Kidney epithelial cell (primary cell): ENCODE data around the gene TESK2. TPM values are rescaled to one million over a fixed set of nuclear protein-coding genes. Genes with fewer than 3 reads are reported as not detected.

ENCODE experiments used
- DNase-seq: peaks from one replicate; pipeline ENCODE4 v3.0.0-alpha.2; 2010; ENCODE audit warnings: low read depth
- H3K27me3 ChIP-seq: 2 replicates; pipeline ENCODE4 v1.6.0; 2011; ENCODE audit warnings: low read length; ENCODE audit not compliant: control insufficient read depth, insufficient read depth
- H3K36me3 ChIP-seq: 2 replicates; pipeline ENCODE4 v1.5.1; 2011; ENCODE audit warnings: low read length; ENCODE audit not compliant: control insufficient read depth, insufficient read depth
- H3K4me3 ChIP-seq: 2 replicates; pipeline ENCODE4 v1.5.1; 2011; ENCODE audit warnings: low read depth, mild to moderate bottlenecking, control low read depth, low read length
- CTCF ChIP-seq: IDR thresholded peaks from 2 replicates; pipeline ENCODE4 v1.5.1; 2011; ENCODE audit warnings: mild to moderate bottlenecking, moderate library complexity, low read length, control low read depth, inconsistent platforms; ENCODE audit not compliant: insufficient read depth, poor library complexity, severe bottlenecking
- total RNA-seq: library from RNA; depleted of rRNA; stranded (reverse); fragments of >200 nt; gene quantifications from 2 replicates; pipeline ENCODE4 v1.2.3, GENCODE V29; 2015

TESK2 gene
- total RNA-seq, 1 donor from 2014 or later = 2.5 TPM

DNA sequence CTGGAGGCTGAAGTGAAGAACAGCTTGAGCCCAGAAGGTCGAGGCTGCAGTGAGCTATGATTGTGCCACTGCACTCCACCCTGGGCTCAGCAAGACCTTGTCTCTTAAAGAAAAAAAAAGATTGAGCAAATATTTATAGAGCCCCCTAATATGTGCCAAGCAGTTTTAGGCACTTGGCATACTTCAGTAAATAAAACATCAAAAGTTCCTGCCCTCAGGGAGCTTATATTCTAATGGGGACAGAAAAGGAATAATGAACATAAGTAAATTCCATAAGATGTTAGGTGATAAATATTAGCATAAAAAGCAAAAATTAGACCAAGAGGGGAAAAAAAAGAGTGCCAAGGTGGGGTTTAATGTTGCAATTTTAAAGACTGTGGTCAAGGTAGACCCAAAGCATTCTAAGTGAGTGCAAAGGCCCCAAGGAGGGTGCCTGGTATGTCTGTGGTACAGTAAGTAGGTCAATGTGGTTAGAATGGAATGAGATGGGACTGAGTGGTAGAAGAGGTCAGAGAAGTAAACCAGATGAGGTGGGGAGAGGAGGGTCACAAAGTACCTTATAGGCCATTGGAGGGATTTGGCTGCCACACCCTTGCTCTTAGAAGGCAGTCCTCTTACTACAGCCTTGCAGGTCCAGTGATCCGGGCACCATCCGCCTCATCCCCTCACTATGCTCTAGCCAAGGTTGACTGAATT lies 153.2 kb downstream of the TESK2 start:
- DNase-seq = no peak
- TF ChIP-seq CTCF = no peak
- Histone ChIP-seq H3K36me3 (peaks cover 3% of the 10 kb centered on the region), H3K27me3 (no peaks in the 10 kb centered on the region), H3K4me3 (no peak overlapping the region)

DNA sequence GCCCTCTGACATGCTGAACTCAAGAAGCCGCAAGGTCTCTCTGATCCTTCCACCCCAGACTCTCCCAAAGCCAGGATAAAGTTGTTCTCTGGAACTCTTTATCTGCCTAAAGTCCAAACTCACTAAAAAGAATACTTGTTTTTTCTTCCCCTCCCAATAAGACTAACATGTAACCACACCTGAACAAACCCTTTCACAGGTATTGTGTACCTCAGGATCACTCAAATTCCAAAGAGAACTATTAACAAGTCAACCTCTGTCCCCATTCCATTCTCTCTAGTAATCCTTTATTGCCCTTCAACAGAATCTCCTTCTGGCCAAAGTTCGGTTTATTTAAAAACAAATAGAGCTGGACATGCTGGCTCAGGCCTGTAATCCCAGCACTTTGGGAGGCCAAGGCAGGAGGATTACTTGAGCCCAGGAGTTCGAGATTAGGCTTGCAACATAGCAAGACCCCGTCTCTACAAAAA lies 155.1 kb downstream of the TESK2 start:
- Histone ChIP-seq H3K36me3 (no peaks in the 10 kb centered on the region), H3K27me3 (no peaks in the 10 kb centered on the region), H3K4me3 (no peak overlapping the region)
- no peak for DNase-seq
- TF ChIP-seq CTCF = no peak

DNA sequence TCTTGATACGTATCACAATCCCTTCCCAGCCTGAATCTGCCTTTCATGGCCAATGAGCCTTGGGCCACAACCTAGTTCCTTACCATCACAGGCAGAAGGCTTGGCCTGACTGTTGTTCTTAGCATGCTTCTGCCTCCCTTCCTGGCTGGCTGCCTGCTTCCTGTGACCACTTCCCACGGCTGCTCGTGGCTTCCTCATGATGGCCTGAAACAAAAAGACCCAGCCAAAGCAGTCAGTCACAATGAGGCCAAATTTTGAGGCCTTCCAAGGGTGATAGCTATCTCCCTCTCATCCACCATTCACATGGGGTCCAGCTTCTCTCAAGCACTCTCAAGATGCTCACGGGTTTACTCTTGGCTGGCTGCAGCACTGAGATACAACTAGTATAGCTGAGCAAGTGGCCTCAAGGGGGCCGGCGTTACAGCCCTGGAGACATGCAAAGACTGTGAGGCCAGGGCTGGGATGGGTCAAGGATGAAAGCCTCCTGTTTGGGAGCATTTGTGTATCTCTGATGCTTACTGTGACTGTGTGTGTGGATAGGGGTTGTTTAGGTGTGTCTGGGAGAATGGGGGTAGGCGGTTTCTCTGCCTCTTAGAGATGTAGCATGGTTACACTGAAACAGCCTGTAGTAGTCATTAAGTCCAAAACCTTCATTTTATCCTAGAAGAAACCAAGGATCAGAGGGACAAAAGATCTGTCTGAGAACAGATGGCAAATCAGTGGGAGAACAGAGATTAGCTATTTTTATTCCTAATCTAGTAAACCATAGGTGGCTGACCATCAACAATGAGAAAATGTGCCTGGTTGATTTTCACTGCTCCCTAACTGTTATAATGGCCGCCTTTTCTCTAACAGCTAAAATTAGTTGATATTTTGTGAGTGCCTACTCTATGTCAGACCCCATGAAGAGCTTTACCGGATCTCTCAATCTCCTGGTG lies 156.4 kb downstream of the TESK2 start:
- no peaks in the 10 kb centered on the region for H3K27me3 ChIP-seq
- no peak for TF ChIP-seq CTCF

GRCh38 chr1:45332346-45332720 lies 158.6 kb downstream of the TESK2 start:
- DNase-seq = no peak
- Histone ChIP-seq H3K4me3 (no peak overlapping the region), H3K27me3 (peaks cover 3% of the 10 kb centered on the region), H3K36me3 (no peaks in the 10 kb centered on the region)
- no peak for TF ChIP-seq CTCF

More for the DNA sequence above, 156.4 kb downstream of the TESK2 start:
- DNase-seq = no peak
- Histone ChIP-seq H3K36me3 (no peaks in the 10 kb centered on the region), H3K4me3 (no peak overlapping the region)

GRCh38 chr1:45331436-45332345 lies 159.3 kb downstream of the TESK2 start:
- DNase-seq = no peak
- Histone ChIP-seq H3K36me3 (no peaks in the 10 kb centered on the region), H3K4me3 (no peak overlapping the region)

More at GRCh38 chr1:45331436-45332345, 159.3 kb downstream of the TESK2 start:
- peaks cover 9% of the 10 kb centered on the region for H3K27me3 ChIP-seq
- no peak for TF ChIP-seq CTCF
